Measurements from ENCODE around the gene SPG7. TPM values are rescaled to one million over a fixed set of nuclear protein-coding genes. Genes with fewer than 3 reads are reported as not detected.

Gene SPG7
- total RNA-seq, 2 experiments from 2014 or later: 78.6 to 79.8 TPM

DNA sequence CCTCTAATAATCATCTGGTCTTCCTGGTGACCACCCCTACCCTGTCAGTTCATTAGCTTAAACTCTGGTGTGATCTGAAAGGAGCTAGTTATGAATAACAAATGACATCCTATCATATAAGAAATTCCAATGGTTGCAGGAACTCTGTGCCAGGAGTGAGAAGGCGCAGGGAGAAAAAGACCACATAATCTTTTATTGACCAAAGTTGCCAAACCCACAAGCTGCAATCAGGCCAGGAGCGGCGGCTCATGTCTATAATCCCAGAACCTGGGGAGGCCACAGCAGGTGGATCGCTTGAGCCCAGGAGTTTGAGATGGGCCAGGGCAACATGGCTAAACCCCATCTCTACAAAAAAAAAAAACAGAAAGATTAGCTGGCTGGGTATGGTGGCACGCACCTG lies 41.3 kb upstream of the SPG7 start:
- Mint-ChIP-seq H3K9me3 (no peaks in the 10 kb centered on the region), H3K4me1 (ENCODE audit: low read depth) (peaks cover 59% of the 10 kb centered on the region), H3K27ac (peak overlapping the region; percentile 18), H3K36me3 (ENCODE audit: low read depth) (peaks cover 28% of the 10 kb centered on the region), H3K27me3 (no peaks in the 10 kb centered on the region), H3K4me3 (no peak overlapping the region)
- ChIA-PET POLR2A (interaction anchor here (0.6 to 4.1 kb wide), 9 partner anchors 11 to 124 kb away, joined by 3 to 20 read pairs (median 5); partner anchors contain the start of gene SPG7), CTCF (interaction anchor here (0.8 to 1.3 kb wide), 7 partner anchors 9 to 56 kb away, joined by 3 to 4 read pairs (median 3); no protein-coding TSS in a partner anchor)
- TF ChIP-seq, protein P1, sequence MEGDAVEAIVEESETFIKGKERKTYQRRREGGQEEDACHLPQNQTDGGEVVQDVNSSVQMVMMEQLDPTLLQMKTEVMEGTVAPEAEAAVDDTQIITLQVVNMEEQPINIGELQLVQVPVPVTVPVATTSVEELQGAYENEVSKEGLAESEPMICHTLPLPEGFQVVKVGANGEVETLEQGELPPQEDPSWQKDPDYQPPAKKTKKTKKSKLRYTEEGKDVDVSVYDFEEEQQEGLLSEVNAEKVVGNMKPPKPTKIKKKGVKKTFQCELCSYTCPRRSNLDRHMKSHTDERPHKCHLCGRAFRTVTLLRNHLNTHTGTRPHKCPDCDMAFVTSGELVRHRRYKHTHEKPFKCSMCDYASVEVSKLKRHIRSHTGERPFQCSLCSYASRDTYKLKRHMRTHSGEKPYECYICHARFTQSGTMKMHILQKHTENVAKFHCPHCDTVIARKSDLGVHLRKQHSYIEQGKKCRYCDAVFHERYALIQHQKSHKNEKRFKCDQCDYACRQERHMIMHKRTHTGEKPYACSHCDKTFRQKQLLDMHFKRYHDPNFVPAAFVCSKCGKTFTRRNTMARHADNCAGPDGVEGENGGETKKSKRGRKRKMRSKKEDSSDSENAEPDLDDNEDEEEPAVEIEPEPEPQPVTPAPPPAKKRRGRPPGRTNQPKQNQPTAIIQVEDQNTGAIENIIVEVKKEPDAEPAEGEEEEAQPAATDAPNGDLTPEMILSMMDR (IDR thresholded peaks at IDR 0.05): no peak
- DNase-seq (no peak), ATAC-seq (no peak)
- intact Hi-C loops (cut with micrococcal nuclease): no loop called here

DNA sequence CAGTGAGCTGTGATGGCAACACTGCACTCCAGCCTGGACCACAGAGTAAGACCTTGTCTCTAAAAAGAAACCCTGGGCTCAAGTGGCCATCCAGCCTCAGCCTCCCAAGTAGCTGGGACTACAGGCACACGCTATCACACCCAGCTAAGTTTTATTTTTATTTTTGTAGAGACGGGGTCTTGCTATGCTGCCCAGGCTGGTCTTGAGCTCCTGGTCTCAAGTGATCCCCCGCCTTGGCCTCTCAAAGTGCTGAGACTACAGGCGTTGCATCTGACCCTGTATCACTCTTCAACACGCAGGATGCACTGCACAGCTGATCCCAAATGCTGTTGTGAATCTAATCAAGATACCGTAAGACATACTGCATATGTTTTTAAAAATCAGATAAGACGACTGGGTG lies 40.8 kb upstream of the SPG7 start:
- Mint-ChIP-seq H3K4me1 (ENCODE audit: low read depth) (peaks cover 62% of the 10 kb centered on the region), H3K36me3 (ENCODE audit: low read depth) (peaks cover 28% of the 10 kb centered on the region), H3K27me3 (no peaks in the 10 kb centered on the region), H3K4me3 (no peak overlapping the region), H3K27ac (peak overlapping the region; percentile 18), H3K9me3 (no peaks in the 10 kb centered on the region)
- ChIA-PET POLR2A (interaction anchor here (1.4 to 4.1 kb wide), 5 partner anchors 10 to 45 kb away, joined by 4 to 20 read pairs (median 6); partner anchors contain the start of gene SPG7), CTCF (interaction anchor here (0.9 to 1.3 kb wide), 5 partner anchors 10 to 56 kb away, joined by 3 to 4 read pairs (median 3); no protein-coding TSS in a partner anchor)
- TF ChIP-seq, protein P1 (IDR thresholded peaks at IDR 0.05): no peak
- intact Hi-C loops (cut with micrococcal nuclease): no loop called here
- ATAC-seq (no peak), DNase-seq (no peak)

DNA sequence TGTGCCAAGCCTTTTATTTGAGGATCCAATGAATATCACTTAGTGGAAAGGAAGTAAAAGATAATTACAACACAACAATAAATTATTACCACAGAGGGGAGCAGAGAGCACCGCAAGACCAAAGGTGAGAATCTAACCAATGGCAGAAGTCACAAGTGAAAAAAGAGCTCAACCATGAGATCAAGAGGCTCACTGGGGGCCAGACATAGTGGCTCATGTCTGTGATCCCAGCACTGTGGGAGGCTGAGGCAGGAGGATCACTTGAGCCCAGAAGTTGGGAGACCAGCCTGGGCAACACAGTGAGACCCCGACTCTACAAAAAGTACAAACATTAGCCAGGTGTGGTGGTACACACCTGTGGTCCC lies 35.5 kb upstream of the SPG7 start:
- intact Hi-C loops (cut with micrococcal nuclease): no loop called here
- POLR2A ChIA-PET: interaction anchor here (0.7 to 3.9 kb wide), 8 partner anchors 10 to 191 kb away, joined by 3 to 31 read pairs (median 3); no protein-coding TSS in a partner anchor
- DNase-seq (no peak), ATAC-seq (no peak)
- TF ChIP-seq, protein P1 (IDR thresholded peaks at IDR 0.05): no peak
- H3K27me3 Mint-ChIP-seq: no peaks in the 10 kb centered on the region
- H3K4me3 Mint-ChIP-seq: no peak overlapping the region
- H3K36me3 Mint-ChIP-seq (ENCODE audit: low read depth): peaks cover 42% of the 10 kb centered on the region
- peaks cover 2% of the 10 kb centered on the region for H3K9me3 Mint-ChIP-seq
- H3K27ac Mint-ChIP-seq: no peak overlapping the region
- CTCF ChIA-PET: no interaction called here
- peaks cover 80% of the 10 kb centered on the region for H3K4me1 Mint-ChIP-seq (ENCODE audit: low read depth)

DNA sequence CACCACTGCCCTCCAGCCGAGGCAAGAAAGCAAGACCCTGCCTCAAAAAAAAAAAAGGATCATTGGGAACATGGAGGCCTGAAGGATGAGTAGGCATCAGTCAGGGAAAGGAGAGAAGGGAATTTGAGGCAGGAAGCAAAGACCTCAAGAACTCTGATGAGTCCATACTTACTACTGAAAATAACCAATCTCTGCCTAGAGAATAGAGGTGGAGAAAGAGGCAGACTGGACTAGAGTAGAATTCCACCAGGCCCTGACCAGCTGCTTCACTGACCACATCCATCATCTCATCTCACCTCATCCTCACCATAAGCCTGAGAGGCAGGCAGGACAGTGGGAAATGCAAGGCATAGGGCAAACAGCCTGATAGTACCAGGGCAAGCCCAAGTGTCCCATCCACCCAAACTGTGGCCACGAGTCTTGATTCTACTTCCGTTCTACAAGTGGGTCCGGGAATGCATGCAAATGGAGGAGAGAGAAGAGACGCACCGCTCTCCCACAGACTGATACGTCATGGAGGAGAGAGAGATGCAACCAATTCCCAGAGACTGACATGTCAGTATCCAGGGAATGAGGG lies 35.0 kb upstream of the SPG7 start:
- Mint-ChIP-seq H3K27me3 (no peaks in the 10 kb centered on the region), H3K27ac (peak overlapping the region; percentile 22), H3K36me3 (ENCODE audit: low read depth) (peaks cover 39% of the 10 kb centered on the region), H3K4me3 (no peak overlapping the region), H3K4me1 (ENCODE audit: low read depth) (peaks cover 81% of the 10 kb centered on the region), H3K9me3 (peaks cover 2% of the 10 kb centered on the region)
- ChIA-PET POLR2A (interaction anchor here (0.7 to 3.9 kb wide), 7 partner anchors 10 to 69 kb away, joined by 3 to 31 read pairs (median 4); partner anchors contain the start of gene ANKRD11), CTCF (no interaction called here)
- no peak for ATAC-seq
- no peak for DNase-seq
- TF ChIP-seq, protein P1 (IDR thresholded peaks at IDR 0.05): no peak
- intact Hi-C loops (cut with micrococcal nuclease): no loop called here

DNA sequence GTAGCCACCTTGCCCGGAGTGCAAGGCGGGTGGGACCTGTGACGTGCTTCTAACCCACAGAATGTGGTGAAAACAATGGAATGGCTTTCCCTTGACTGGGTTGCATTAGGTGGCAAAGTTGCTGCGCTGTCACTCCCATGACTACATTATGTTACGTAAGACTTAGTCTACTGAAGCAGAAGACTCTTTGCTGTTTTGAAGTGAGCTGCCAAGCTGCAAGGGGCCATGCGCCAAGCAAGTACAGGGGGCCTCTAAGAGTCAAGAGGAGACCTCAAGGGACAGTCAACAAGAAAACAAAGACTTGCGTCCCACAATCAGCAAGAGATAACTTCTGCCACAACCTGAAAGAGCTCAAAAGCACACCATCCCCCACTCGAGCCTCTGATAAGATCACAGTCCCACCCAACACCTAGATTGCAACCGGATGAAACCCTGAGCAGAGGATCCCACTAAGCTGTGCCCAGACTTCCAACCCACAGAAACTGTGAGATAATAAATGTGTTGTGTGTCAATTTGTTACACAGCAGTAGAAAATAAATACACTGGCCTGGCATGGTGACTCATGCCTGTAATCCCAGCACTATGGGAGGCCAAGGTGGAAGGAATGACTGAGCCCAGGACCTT lies 34.3 kb upstream of the SPG7 start:
- H3K36me3 Mint-ChIP-seq (ENCODE audit: low read depth): peaks cover 42% of the 10 kb centered on the region
- H3K27me3 Mint-ChIP-seq: no peaks in the 10 kb centered on the region
- peaks cover 2% of the 10 kb centered on the region for H3K9me3 Mint-ChIP-seq
- intact Hi-C loops (cut with micrococcal nuclease): no loop called here
- peak overlapping the region; percentile 79 for H3K27ac Mint-ChIP-seq
- H3K4me3 Mint-ChIP-seq: no peak overlapping the region
- H3K4me1 Mint-ChIP-seq (ENCODE audit: low read depth): peaks cover 83% of the 10 kb centered on the region
- ChIA-PET CTCF (interaction anchor here (1.6 kb wide), 1 partner anchor 13 kb away, joined by 4 read pairs; no protein-coding TSS in a partner anchor), POLR2A (interaction anchor here (0.6 to 2.3 kb wide), 10 partner anchors 9 to 69 kb away, joined by 3 to 15 read pairs (median 4); partner anchors contain the start of gene ANKRD11)
- ATAC-seq (no peak), DNase-seq (no peak)
- TF ChIP-seq, protein P1 (IDR thresholded peaks at IDR 0.05): no peak
